HL-60/S4 treated with phorbol 12-myristate 13-acetate at 8.2 ng/mL for 4 days and 3 days (cell line): ENCODE results near the gene HMMR.

Experiments
- in situ Hi-C: fragments of 300-500 bp; cut with MboI; formaldehyde crosslinking; loops from 2 replicates; pipeline ENCODE4 v1.15.0; 2022; ENCODE audit warnings: low sequenced_read_pairs

The HMMR gene

GRCh38 chr5:163458778-163459385 lies 1.6 kb upstream of the HMMR start:
- in situ Hi-C loops = no loop called here

GRCh38 chr5:163459462-163459818 lies 992 bp upstream of the HMMR start:
- in situ Hi-C loops = no loop called here

GRCh38 chr5:163459819-163460561 lies 442 bp upstream of the HMMR start, which contains the start of gene NUDCD2:
Gene NUDCD2 (minus strand): TSS chr5:163460102. CDS start chr5:163460050, 52 bp downstream.
- in situ Hi-C loops = no loop called here

- in situ Hi-C loops = no loop called here
Observed at GRCh38 chr5:163463063-163463435, 2.6 kb downstream of the HMMR start.

- in situ Hi-C loops = no loop called here
Observed at GRCh38 chr5:163467682-163468081, 7.2 kb downstream of the HMMR start.

GRCh38 chr5:163473635-163474243 lies 13.3 kb downstream of the HMMR start:
- in situ Hi-C loops = no loop called here

GRCh38 chr5:163475411-163475810 lies 15.0 kb downstream of the HMMR start:
- in situ Hi-C loops = no loop called here

- in situ Hi-C loops = no loop called here
Observed at GRCh38 chr5:163478126-163478981, 17.9 kb downstream of the HMMR start.

GRCh38 chr5:163478982-163479271 lies 18.5 kb downstream of the HMMR start:
- in situ Hi-C loops = no loop called here

GRCh38 chr5:163489055-163489744 lies 28.8 kb downstream of the HMMR start:
- in situ Hi-C loops = no loop called here

GRCh38 chr5:163489745-163490075 lies 29.3 kb downstream of the HMMR start:
- in situ Hi-C loops = no loop called here

GRCh38 chr5:163496286-163496685 lies 35.9 kb downstream of the HMMR start:
- in situ Hi-C loops = no loop called here

- in situ Hi-C loops = no loop called here
Observed at GRCh38 chr5:163497315-163497714, 36.9 kb downstream of the HMMR start.

- in situ Hi-C loops = no loop called here
Observed at GRCh38 chr5:163498886-163499285, 38.5 kb downstream of the HMMR start.

- in situ Hi-C loops = no loop called here
Observed at GRCh38 chr5:163502521-163502920, 42.1 kb downstream of the HMMR start.

- in situ Hi-C loops = no loop called here
Observed at GRCh38 chr5:163503106-163504078, 43.0 kb downstream of the HMMR start.

GRCh38 chr5:163504079-163504931 lies 43.9 kb downstream of the HMMR start:
- in situ Hi-C loops = no loop called here

GRCh38 chr5:163505049-163505367 lies 44.6 kb downstream of the HMMR start:
- in situ Hi-C loops = no loop called here
